HCT116 (cell line): ENCODE results near the gene PRKAB2.

Experiments
- CTCF ChIP-seq, 3 experiments: fragments of 200-600 bp in 1 of 3; sonication (generic) in 1 of 3; IDR thresholded peaks in 2 of 3; conservative IDR thresholded peaks in 1 of 3; 2 replicates each; pipeline ENCODE4 v1.5.1; 2012 to 2017; ENCODE audit warnings: low read depth in 2 of 3, low read length in 2 of 3, antibody characterized with exemption in 1 of 3, borderline replicate concordance in 1 of 3, control low read depth in 1 of 3, mild to moderate bottlenecking in 1 of 3, mixed read lengths in 1 of 3, mixed run types in 1 of 3, moderate library complexity in 1 of 3; ENCODE audit not compliant: insufficient read depth in 1 of 3
- SIN3A ChIP-seq: IDR thresholded peaks from 2 replicates; pipeline ENCODE4 v1.6.1; 2012; ENCODE audit warnings: low read depth

GRCh38 chr1:147185432-147185831 is 13.2 kb upstream of the PRKAB2 start:
- no peak for TF ChIP-seq SIN3A
- no peak for TF ChIP-seq CTCF (IDR thresholded peaks at IDR 0.05 in 2 of 3, conservative IDR thresholded peaks at IDR 0.05 in 1 of 3; ENCODE audit: borderline replicate concordance in 1 of 3, insufficient read depth in 1 of 3, low read depth in 2 of 3, low read length in 2 of 3)
